ENCODE results near the gene TOB1.

TOB1 gene

GRCh38 chr17:50818921-50819657 lies 47.1 kb downstream of the TOB1 start:
- no peak overlapping the region for H3K27ac Mint-ChIP-seq
- no peak overlapping the region for H3K4me3 Mint-ChIP-seq
- H3K9me3 Mint-ChIP-seq, result no peaks in the 10 kb centered on the region
- peaks cover 2% of the 10 kb centered on the region for H3K27me3 Mint-ChIP-seq
- H3K36me3 Mint-ChIP-seq, result no peaks in the 10 kb centered on the region
- H3K4me1 Mint-ChIP-seq, result no peaks in the 10 kb centered on the region

- H3K27me3 Mint-ChIP-seq, result peaks cover 3% of the 10 kb centered on the region
- H3K4me3 Mint-ChIP-seq, result no peak overlapping the region
- H3K9me3 Mint-ChIP-seq, result no peaks in the 10 kb centered on the region
- no peaks in the 10 kb centered on the region for H3K36me3 Mint-ChIP-seq
- no peak overlapping the region for H3K27ac Mint-ChIP-seq
- no peaks in the 10 kb centered on the region for H3K4me1 Mint-ChIP-seq
Measured at GRCh38 chr17:50818261-50818660, 47.9 kb downstream of the TOB1 start.

DNA sequence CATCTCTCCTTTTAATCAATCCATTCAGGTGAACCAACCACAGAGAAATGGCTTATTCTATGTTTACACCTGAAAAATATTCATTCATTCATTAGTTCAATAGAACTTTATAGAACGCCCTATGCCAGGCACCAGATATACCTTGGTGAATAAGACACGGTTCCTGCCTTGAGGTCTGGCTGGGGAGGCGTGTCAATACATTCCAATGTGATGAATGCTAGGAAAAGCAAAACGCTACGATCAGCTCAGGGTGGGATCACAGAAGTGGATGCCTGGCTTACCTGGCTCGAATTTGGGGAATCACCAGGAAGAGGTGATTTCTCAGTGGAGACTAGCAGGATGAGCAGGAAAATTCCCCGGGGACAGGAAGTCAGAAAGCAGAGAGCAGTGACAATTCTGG lies 48.3 kb downstream of the TOB1 start:
- Mint-ChIP-seq H3K27me3 (peaks cover 3% of the 10 kb centered on the region), H3K36me3 (no peaks in the 10 kb centered on the region), H3K4me1 (no peaks in the 10 kb centered on the region), H3K9me3 (no peaks in the 10 kb centered on the region), H3K27ac (no peak overlapping the region), H3K4me3 (no peak overlapping the region)

DNA sequence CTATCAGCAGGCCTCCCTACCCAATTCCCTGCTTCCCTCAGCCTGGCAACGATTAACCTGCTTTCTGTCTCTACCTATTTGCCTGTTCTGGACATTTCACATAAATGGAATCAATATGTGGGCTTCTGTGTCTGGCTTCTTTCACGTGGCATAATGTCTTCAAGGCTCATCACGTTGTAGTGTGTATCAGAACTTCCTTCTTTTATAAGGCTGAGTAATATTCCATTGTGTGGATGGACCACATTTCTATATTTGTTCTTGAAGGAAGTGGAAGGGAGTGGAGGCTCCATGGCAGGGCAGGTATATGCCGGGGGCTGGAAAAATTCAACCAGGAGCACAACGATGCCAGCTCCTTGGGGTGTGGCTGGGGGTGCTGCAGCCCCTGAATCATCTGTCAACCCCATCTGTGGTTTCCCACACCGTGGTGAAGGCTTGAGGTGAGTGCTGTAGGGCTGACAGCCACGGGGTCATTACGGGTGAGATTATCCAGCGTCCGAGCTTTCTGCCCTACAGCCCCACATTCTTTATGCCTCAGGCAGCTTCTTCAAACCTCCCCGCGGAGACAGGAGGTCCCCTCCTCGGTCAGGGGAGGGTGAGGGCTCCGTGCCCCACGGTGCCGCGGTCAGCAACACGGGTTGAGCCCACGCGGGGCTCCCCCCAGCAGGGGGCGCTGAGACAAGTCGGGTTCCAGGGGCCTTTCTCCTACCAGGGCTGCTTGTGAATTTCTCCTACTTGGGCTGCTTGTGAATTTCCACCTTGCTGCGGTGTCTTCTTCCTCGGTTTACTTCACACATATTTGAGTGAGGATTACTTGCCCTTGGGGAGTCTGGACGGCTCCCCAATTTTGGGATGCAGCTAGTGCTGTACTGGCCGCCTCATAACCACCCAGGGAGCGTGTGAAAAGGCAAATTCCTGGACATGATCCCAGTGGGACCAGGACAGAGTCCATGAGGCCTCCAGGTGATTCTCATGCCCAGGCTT lies 49.1 kb downstream of the TOB1 start:
- Mint-ChIP-seq H3K27me3 (peaks cover 3% of the 10 kb centered on the region), H3K9me3 (no peaks in the 10 kb centered on the region), H3K4me3 (no peak overlapping the region), H3K27ac (no peak overlapping the region), H3K36me3 (no peaks in the 10 kb centered on the region), H3K4me1 (no peaks in the 10 kb centered on the region)

DNA sequence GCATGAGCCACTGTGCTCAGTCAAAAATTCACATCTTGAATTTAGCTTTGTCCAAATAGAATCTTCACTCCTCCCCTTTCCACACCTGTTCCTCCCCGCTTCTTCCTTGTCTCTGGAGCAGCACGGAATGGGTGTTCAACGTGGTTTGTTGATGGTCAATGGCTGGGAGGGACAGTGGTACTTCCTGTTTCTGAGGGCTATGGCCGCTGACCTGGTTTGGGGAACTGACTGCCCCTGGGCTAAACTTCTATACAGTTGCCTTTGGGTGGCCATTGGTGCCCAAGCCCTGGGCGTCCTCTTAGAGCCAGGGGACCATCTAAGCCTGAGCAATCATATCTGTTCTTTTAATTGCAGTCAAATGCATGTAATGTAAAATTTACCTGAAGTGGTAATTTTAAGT lies 49.9 kb downstream of the TOB1 start:
- Mint-ChIP-seq H3K9me3 (no peaks in the 10 kb centered on the region), H3K27ac (no peak overlapping the region), H3K4me1 (no peaks in the 10 kb centered on the region), H3K36me3 (no peaks in the 10 kb centered on the region), H3K27me3 (peaks cover 1% of the 10 kb centered on the region), H3K4me3 (no peak overlapping the region)

DNA sequence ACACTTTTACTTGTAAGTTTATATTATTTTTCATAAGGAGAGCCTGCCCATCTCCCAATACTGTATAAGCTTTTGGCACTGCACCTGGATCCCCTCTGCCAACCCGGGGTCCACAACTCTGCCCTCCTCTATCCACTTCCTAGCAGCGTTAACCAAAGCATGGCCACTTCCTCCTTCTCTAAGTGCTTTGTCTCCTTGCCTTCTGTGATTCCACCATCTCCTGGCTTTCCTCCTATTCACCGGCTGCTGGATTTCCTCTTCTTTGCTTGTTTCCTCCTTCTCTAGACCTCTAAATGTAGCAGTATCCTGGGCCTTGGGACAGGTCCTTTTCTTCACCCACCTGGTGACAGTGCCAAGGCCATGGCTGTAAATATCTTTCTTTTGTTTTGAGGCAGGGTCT lies 50.8 kb downstream of the TOB1 start:
- no peak overlapping the region for H3K27ac Mint-ChIP-seq
- H3K9me3 Mint-ChIP-seq, result no peaks in the 10 kb centered on the region
- no peaks in the 10 kb centered on the region for H3K4me1 Mint-ChIP-seq
- no peaks in the 10 kb centered on the region for H3K36me3 Mint-ChIP-seq
- peaks cover 1% of the 10 kb centered on the region for H3K27me3 Mint-ChIP-seq
- no peak overlapping the region for H3K4me3 Mint-ChIP-seq

DNA sequence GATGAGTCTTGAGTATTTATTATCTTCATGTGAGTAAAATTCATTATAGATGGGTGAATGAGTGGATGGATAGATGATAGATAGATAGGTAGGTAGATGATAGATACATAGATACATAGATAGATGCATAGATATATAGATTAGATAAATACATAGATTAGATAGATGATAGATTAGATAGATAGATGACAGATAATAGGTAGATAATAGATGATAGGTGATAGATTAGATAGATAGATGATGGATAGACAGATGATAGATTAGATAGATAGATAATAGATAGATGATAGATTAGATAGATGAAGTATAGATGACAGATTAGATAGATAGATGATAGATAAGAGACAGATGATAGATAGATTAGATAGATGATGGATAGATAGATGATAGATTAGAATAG lies 52.6 kb downstream of the TOB1 start:
- H3K4me1 Mint-ChIP-seq, result no peaks in the 10 kb centered on the region
- H3K9me3 Mint-ChIP-seq, result no peaks in the 10 kb centered on the region
- peaks cover 1% of the 10 kb centered on the region for H3K27me3 Mint-ChIP-seq
- no peaks in the 10 kb centered on the region for H3K36me3 Mint-ChIP-seq
- no peak overlapping the region for H3K4me3 Mint-ChIP-seq
- H3K27ac Mint-ChIP-seq, result no peak overlapping the region

Measured in activated naive CD4-positive, alpha-beta T cell treated with anti-CD3 and anti-CD28 coated beads, Interleukin-2, amount 50 U/mL, for 24 hours (primary cell).